H7 (cell line): ENCODE results near the gene PALD1. TPM values are rescaled to one million over a fixed set of nuclear protein-coding genes. Genes with fewer than 3 reads are reported as not detected.

Experiments
- DNase-seq: peaks from one replicate; pipeline ENCODE4 v3.0.0; 2012
- H3K27me3 ChIP-seq: 2 replicates; pipeline ENCODE4 v1.6.0; 2011; ENCODE audit warnings: mild to moderate bottlenecking, low read length; ENCODE audit not compliant: control insufficient read depth, insufficient read depth
- H3K36me3 ChIP-seq: replicated peaks from 2 replicates; pipeline ENCODE4 v1.5.1; 2011; ENCODE audit warnings: low read length; ENCODE audit not compliant: control insufficient read depth, insufficient read depth
- H3K4me3 ChIP-seq: 2 replicates; pipeline ENCODE4 v1.5.1; 2011; ENCODE audit warnings: low read depth, mild to moderate bottlenecking, control low read depth, low read length, moderate library complexity; ENCODE audit not compliant: insufficient read depth
- total RNA-seq: library from RNA; depleted of rRNA; stranded (reverse); fragments of >200 nt; shearing (Covaris generic); gene quantifications from 2 replicates; pipeline ENCODE4 v1.2.3, GENCODE V29; 2014

Gene PALD1
- total RNA-seq, 1 experiment from 2014 or later, result 51.9 TPM

- Histone ChIP-seq H3K36me3 (no peaks in the 10 kb centered on the region), H3K4me3 (no peak overlapping the region), H3K27me3 (no peaks in the 10 kb centered on the region)
- peak; percentile 33 for DNase-seq
These were observed 22.3 kb downstream of the PALD1 start for GRCh38 chr10:70500812-70501301.

- DNase-seq, result no peak
- no peaks in the 10 kb centered on the region for H3K27me3 ChIP-seq
- H3K36me3 ChIP-seq, result no peaks in the 10 kb centered on the region
- H3K4me3 ChIP-seq, result no peak overlapping the region
These were observed 23.8 kb downstream of the PALD1 start for GRCh38 chr10:70502406-70502805.

GRCh38 chr10:70503776-70504175 is 25.2 kb downstream of the PALD1 start:
- DNase-seq, result peak; percentile 22
- Histone ChIP-seq H3K27me3 (no peaks in the 10 kb centered on the region), H3K36me3 (no peaks in the 10 kb centered on the region), H3K4me3 (no peak overlapping the region)

- Histone ChIP-seq H3K4me3 (no peak overlapping the region), H3K36me3 (no peaks in the 10 kb centered on the region), H3K27me3 (no peaks in the 10 kb centered on the region)
- no peak for DNase-seq
These were observed 26.2 kb downstream of the PALD1 start for GRCh38 chr10:70504521-70505358.

GRCh38 chr10:70505908-70506307 is 27.3 kb downstream of the PALD1 start:
- DNase-seq, result no peak

GRCh38 chr10:70507966-70508365 is 29.4 kb downstream of the PALD1 start:
- Histone ChIP-seq H3K36me3 (no peaks in the 10 kb centered on the region), H3K27me3 (no peaks in the 10 kb centered on the region)
- peak; percentile 33 for DNase-seq

More at GRCh38 chr10:70505908-70506307, 27.3 kb downstream of the PALD1 start:
- Histone ChIP-seq H3K36me3 (no peaks in the 10 kb centered on the region), H3K27me3 (no peaks in the 10 kb centered on the region), H3K4me3 (no peak overlapping the region)

GRCh38 chr10:70508912-70509756 is 30.6 kb downstream of the PALD1 start:
- Histone ChIP-seq H3K4me3 (no peak overlapping the region), H3K27me3 (no peaks in the 10 kb centered on the region), H3K36me3 (no peaks in the 10 kb centered on the region)
- peak; percentile 89 for DNase-seq

More at GRCh38 chr10:70507966-70508365, 29.4 kb downstream of the PALD1 start:
- no peak overlapping the region for H3K4me3 ChIP-seq

GRCh38 chr10:70509757-70510147 is 31.2 kb downstream of the PALD1 start:
- DNase-seq, result no peak
- H3K36me3 ChIP-seq, result no peaks in the 10 kb centered on the region
- no peaks in the 10 kb centered on the region for H3K27me3 ChIP-seq
- H3K4me3 ChIP-seq, result no peak overlapping the region

- H3K36me3 ChIP-seq, result no peaks in the 10 kb centered on the region
- no peak overlapping the region for H3K4me3 ChIP-seq
- peak; percentile 52 for DNase-seq
These were observed 31.9 kb downstream of the PALD1 start for GRCh38 chr10:70510453-70510852.

GRCh38 chr10:70510904-70511303 is 32.3 kb downstream of the PALD1 start:
- DNase-seq, result peak; percentile 33
- Histone ChIP-seq H3K36me3 (no peaks in the 10 kb centered on the region), H3K4me3 (no peak overlapping the region), H3K27me3 (no peaks in the 10 kb centered on the region)

More at GRCh38 chr10:70510453-70510852, 31.9 kb downstream of the PALD1 start:
- H3K27me3 ChIP-seq, result no peaks in the 10 kb centered on the region

- no peaks in the 10 kb centered on the region for H3K36me3 ChIP-seq
- no peak overlapping the region for H3K4me3 ChIP-seq
- no peaks in the 10 kb centered on the region for H3K27me3 ChIP-seq
- peak; percentile 45 for DNase-seq
These were observed 33.6 kb downstream of the PALD1 start for GRCh38 chr10:70512149-70512639.

GRCh38 chr10:70513848-70514309 is 35.3 kb downstream of the PALD1 start:
- Histone ChIP-seq H3K4me3 (no peak overlapping the region), H3K27me3 (no peaks in the 10 kb centered on the region), H3K36me3 (no peaks in the 10 kb centered on the region)
- DNase-seq, result peak; percentile 90

GRCh38 chr10:70514591-70514990 is 36.0 kb downstream of the PALD1 start:
- Histone ChIP-seq H3K36me3 (no peaks in the 10 kb centered on the region), H3K27me3 (no peaks in the 10 kb centered on the region), H3K4me3 (no peak overlapping the region)
- no peak for DNase-seq

GRCh38 chr10:70515035-70515667 is 36.6 kb downstream of the PALD1 start:
- no peak overlapping the region for H3K4me3 ChIP-seq
- H3K27me3 ChIP-seq, result no peaks in the 10 kb centered on the region
- DNase-seq, result no peak
- H3K36me3 ChIP-seq, result no peaks in the 10 kb centered on the region
